ENCODE measurements around the gene KCNJ15. TPM values are rescaled to one million over a fixed set of nuclear protein-coding genes. Genes with fewer than 3 reads are reported as not detected.

KCNJ15 gene
- total and polyA plus RNA-seq, 2 of the 4 experiments (the other 2 are of a cell fraction), result under 0.01 to 0.07 TPM

DNA sequence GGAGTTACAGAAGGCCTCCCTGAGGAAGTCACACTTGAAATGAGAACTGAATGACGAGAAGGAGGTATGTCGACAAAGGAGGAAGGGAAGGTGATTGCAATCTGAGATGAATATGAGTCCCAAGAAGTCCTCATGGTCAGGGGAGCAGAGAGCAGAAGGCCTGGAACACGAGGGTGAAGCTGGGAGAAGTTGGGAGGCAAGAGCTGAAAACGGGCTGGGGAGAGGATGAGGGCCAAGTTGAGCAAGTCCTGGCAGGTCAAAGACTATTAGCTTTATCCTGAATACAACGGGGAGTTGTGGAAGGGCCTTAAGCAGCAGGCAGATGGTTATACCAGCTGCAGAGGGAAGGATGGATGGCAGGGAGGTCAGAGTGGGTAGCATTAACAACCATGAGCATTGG is 89.5 kb downstream of the KCNJ15 start:
- H3K56ac ChIP-seq (ENCODE audit: extremely low read depth, insufficient read depth, low read length), result no peak overlapping the region
- H2AK9ac ChIP-seq (replicated peaks; ENCODE audit: low read depth, low read length, poor library complexity), result no peak overlapping the region
- no peak overlapping the region for H3K4ac ChIP-seq (ENCODE audit: low read depth, low read length)
- 0 out of 2 replicates have a peak overlapping the region, but pooled peaks have one; percentile 35 for H2AK5ac ChIP-seq (ENCODE audit: low read depth, low read length)
- H4K20me1 ChIP-seq (ENCODE audit: insufficient read depth, low read length), result no peaks in the 10 kb centered on the region
- TF ChIP-seq, protein P1, sequence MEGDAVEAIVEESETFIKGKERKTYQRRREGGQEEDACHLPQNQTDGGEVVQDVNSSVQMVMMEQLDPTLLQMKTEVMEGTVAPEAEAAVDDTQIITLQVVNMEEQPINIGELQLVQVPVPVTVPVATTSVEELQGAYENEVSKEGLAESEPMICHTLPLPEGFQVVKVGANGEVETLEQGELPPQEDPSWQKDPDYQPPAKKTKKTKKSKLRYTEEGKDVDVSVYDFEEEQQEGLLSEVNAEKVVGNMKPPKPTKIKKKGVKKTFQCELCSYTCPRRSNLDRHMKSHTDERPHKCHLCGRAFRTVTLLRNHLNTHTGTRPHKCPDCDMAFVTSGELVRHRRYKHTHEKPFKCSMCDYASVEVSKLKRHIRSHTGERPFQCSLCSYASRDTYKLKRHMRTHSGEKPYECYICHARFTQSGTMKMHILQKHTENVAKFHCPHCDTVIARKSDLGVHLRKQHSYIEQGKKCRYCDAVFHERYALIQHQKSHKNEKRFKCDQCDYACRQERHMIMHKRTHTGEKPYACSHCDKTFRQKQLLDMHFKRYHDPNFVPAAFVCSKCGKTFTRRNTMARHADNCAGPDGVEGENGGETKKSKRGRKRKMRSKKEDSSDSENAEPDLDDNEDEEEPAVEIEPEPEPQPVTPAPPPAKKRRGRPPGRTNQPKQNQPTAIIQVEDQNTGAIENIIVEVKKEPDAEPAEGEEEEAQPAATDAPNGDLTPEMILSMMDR (conservative IDR thresholded peaks at IDR 0.05; ENCODE audit: low read depth, low read length), result no peak
- no peak for TF ChIP-seq BHLHE40 (IDR thresholded peaks at IDR 0.05; ENCODE audit: low read depth, low read length)
- no peak for TF ChIP-seq SMC3 (IDR thresholded peaks at IDR 0.05; ENCODE audit: low read depth, low read length)
- no peak for TF ChIP-seq CEBPB (IDR thresholded peaks at IDR 0.05; ENCODE audit: low read depth, low read length)
- no peak for TF ChIP-seq RAD21 (IDR thresholded peaks at IDR 0.05; ENCODE audit: low read length)
- TF ChIP-seq CHD1 (IDR thresholded peaks at IDR 0.05; ENCODE audit: low read depth, low read length), result no peak
- TF ChIP-seq POLR2A (IDR thresholded peaks at IDR 0.05; ENCODE audit: low read depth, low read length), result no peak
- BruUV-seq (replicated peaks), result no TSS peak
- ATAC-seq (ENCODE audit: low read depth) (no peak), DNase-seq (no peak)
- H3K14ac ChIP-seq (replicated peaks; ENCODE audit: low read depth, low read length), result no peak overlapping the region
- intact Hi-C loops (cut with micrococcal nuclease) (no loop called here), in situ Hi-C loops (cut with MboI; ENCODE audit: low sequenced_read_pairs) (no loop called here), dilution Hi-C loops (cut with HindIII; ENCODE audit: low sequenced_read_pairs, unreplicated experiment) (no loop called here)
- 84% methylated on average over 4 of the region's 5 CpGs; no CpG with 5 or more reads in 1 of the 2 experiments for WGBS, 2 experiments (ENCODE audit: extremely low coverage in 2 of 2, insufficient read length in 1 of 2)
- no peak overlapping the region for H2AFZ ChIP-seq (replicated peaks; ENCODE audit: low read length, poor library complexity)
- no peak overlapping the region for H4K5ac ChIP-seq (ENCODE audit: low read depth, low read length)
- no peak overlapping the region for H3K4me2 ChIP-seq (ENCODE audit: low read depth, low read length)
- no peak overlapping the region for H4K91ac ChIP-seq (ENCODE audit: insufficient read depth, low read depth, low read length)
- H3K4me1 ChIP-seq (ENCODE audit: control insufficient read depth, insufficient read depth, low read length), result peaks cover 8% of the 10 kb centered on the region
- H2BK5ac ChIP-seq (ENCODE audit: low read depth, low read length, poor library complexity, severe bottlenecking), result no peak overlapping the region
- no peaks in the 10 kb centered on the region for H3K36me3 ChIP-seq (ENCODE audit: control insufficient read depth, insufficient read depth, low read length)
- H3K27me3 ChIP-seq (ENCODE audit: control insufficient read depth, insufficient read depth, low read length), result no peaks in the 10 kb centered on the region
- no peak overlapping the region for H3K23ac ChIP-seq (ENCODE audit: low read depth, low read length)
- ChIA-PET POLR2A (ENCODE audit: unreplicated experiment) (no interaction called here), CTCF (interaction anchor here (0.7 kb wide), 1 partner anchor 219 kb away, joined by 3 read pairs; no protein-coding TSS in a partner anchor)
- H3K79me1 ChIP-seq (ENCODE audit: low read depth in 1 of 2, low read length in 2 of 2), result peaks cover 0 to 4% of the 10 kb centered on the region in 2 experiments; a peak in 1 of 4 replicates
- H4K8ac ChIP-seq (ENCODE audit: low read depth in 2 of 2, low read length in 2 of 2), result no peak overlapping the region
- 0 out of 3 replicates have a peak overlapping the region, but pooled peaks have one; percentile 60 for H2BK15ac ChIP-seq (ENCODE audit: low read depth, low read length)
- H3K27ac ChIP-seq (ENCODE audit: insufficient read depth, low read length), result no peak overlapping the region
- H3K9me1 ChIP-seq (ENCODE audit: insufficient read depth, low read length), result peaks cover under 1% of the 10 kb centered on the region; the same call in 1 of the 2 replicates
- H3K9me3 ChIP-seq (ENCODE audit: control insufficient read depth, insufficient read depth, low read length), result no peaks in the 10 kb centered on the region
- no peak overlapping the region for H3K4me3 ChIP-seq (ENCODE audit: insufficient read depth, low read depth, low read length)
- H3K18ac ChIP-seq (ENCODE audit: low read depth, low read length), result no peak overlapping the region
- no peak overlapping the region for H2BK20ac ChIP-seq (ENCODE audit: low read depth, low read length)
- no peak overlapping the region for H3K9ac ChIP-seq (ENCODE audit: low read depth, low read length)
- no peak overlapping the region for H2BK120ac ChIP-seq (ENCODE audit: low read depth, low read length)

Measured in IMR-90 (cell line).